GM18505 (cell line): ENCODE measurements around the gene SH3PXD2B.

Source experiments
- ATAC-seq: cut with Tn5 transposase; IDR thresholded peaks from one replicate; pipeline ENCODE4 v1.9.1; 2021; ENCODE audit not compliant: unreplicated experiment
- POLR2A ChIP-seq: IDR thresholded peaks from 4 replicates; pipeline ENCODE4 v1.6.1; 2011; ENCODE audit warnings: borderline replicate concordance; ENCODE audit not compliant: insufficient read depth, insufficient read length; ENCODE audit errors: extremely low read depth

The SH3PXD2B gene

DNA sequence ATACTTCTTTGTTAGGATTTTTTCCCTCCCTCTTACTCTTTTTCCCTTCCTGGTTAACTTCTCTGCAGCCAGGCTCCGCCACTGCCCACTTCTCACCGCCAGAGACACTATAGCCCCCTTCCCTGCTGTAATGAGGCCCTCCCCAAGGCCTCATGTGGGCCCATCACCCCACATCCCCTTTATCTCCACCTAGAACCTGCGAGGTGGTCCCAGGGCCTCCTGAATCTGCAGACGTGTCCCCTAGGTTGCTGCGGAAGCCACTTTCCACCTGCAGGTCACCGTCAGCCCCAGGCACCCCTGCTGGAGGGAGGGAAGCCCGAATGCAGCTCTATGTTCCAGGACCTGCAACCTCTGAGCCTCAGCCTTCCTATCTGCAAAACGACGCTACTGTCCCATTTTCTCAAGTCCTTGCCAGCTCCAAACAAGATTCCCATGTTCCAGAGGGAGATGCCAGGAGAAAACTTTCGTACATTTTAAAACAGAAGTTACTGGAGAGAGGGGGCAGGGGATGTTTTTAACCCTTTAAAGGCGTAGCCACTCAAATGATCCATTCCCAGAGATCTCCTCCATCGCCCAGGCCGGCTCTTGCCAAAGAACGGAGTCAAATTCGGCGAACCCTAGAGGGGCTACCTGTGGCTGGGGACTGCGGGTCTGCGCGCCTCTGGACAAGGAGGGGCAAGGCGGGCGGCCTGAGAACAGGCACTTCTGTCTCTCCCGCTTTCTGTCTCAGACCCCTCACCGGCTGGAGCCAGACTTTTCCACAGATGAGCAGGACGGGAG, 929 bp downstream of the SH3PXD2B start:
- no peak for TF ChIP-seq POLR2A
- no peak for ATAC-seq

DNA sequence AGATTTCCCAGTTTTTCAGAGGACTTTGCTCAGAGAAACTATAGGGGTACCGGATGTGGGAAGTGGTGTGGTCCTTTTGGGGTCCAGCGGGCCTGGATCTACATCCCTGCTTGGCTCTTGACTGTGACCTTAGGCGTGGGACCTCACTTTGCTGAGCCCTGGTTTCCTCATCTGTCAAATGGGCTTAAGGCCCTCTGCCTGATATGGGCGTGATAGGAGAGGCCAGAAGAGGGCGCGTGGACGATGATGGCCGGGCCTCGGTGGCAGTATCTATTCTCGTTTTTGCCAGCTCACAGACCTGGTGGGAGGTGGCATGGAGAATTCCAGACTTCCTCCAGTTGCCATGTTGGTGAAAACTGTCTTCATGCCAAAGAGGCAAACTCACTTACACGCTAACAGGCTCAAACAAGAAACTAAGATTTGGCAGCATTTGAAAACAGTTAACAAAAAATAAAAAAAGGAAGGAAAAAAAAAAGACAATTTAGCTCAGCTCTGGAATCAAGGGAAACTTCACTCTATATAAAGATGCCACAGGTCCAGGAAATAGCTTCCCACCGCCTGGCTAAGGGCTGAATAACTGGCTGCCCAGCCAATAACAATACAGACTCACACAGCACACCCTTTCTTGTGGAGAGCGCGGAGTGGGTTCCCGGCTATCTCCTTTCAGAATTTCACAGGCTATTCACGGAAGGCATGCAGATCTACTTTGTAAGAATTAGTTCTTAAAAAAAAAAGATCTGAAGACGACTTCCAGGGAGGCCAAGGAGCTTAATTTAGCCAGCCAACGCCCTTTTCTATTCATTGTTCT, 1.7 kb downstream of the SH3PXD2B start:
- TF ChIP-seq POLR2A: no peak
- ATAC-seq: no peak

DNA sequence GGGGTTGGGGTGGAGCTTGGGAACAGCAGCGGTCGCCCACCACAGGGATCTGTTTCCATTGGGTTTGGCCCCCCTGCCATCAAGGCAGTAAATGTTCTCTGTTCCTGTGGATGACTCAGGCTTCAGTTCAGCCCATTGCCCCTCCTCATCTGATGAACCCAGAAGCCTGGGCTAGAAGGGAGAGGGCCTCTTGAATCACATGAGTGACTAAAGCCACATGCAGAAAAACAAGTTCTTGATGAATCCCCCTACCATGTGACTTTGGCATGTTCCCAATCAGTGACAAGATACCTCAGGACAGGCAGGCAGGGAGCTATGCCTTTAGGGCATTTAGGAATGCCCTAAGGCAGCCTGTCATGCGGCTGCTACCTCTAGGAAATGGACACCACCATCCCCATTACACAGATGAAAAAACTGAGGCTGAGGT, 2.5 kb downstream of the SH3PXD2B start:
- TF ChIP-seq POLR2A: no peak
- ATAC-seq: no peak

DNA sequence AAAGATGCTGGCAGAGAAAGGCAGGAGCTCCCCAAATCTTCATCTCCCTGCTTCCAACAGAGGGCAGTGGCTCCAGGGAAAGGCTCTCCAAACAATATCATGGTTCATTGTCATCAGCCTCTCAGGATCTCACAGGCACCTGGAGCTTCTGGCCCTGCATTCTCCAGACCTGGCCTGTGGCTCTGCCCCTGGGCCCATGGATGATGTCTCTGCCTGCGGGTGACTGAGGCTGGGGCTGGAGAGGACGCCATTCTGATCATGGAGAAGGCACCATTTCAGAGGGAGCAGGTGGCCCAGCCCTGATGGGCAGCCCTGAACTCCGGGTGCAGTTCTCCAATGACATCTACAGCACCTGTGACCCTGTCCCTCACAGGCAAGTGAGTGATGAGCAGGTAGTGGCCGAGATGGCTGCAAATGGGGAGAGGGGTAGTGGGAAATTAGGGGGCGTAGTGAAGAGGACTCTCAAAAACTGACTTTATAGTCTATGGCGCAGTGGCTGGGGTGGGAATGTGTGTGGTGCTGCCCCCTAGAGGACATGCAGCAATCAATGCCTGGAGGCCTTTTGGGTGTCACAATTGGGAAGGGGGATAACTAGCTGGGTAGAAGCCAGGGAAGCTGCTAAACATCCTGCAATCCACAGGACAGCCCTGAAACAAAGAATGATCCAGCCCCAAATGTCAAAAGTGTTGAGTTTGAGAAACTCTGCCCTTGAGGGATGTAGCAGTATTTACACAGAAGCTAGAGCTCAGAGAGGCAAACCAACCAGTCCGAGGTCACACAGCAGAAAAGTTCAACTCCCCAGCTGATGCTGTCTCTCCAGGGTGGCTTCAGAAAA, 3.2 kb downstream of the SH3PXD2B start:
- ATAC-seq: no peak
- no peak for TF ChIP-seq POLR2A

DNA sequence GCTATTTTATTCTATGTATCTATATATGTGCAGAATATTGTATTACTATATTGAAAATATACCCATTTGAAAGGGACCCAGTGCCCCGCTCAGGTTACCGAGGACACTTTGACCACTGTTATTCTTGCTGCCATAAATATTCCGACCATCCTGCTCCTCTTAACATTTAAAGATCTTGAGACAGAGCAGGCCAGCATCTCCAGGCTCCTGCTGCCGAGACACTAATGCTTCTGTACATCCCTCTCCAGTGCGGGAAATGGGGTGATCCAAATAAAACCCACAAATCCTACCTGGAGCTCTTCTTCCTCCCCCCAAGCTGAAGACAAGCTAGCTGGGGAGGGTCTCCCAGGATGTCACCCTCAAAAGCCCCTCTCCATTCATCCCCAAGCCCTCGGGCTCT, 3.9 kb downstream of the SH3PXD2B start:
- no peak for TF ChIP-seq POLR2A
- no peak for ATAC-seq

DNA sequence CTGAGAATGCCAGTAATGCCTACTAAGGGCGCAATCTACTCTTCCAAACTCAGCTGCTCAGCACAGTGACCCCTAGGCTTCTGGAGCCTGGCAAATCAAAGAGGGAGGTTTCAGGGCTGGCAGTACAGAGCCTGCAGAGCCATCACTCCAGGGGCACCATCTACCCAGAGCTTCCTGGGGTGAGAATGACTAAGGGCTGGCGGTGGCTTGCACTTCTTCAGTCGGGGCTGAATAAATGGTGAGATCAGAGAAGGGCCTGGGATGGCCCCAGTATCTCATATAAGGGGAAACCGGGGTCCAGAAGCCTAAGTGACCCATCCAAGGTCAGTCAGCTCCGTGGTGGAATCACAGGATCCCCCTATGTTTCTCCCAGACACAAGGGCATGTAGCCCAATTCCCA, 5.3 kb downstream of the SH3PXD2B start:
- no peak for TF ChIP-seq POLR2A
- ATAC-seq: no peak

DNA sequence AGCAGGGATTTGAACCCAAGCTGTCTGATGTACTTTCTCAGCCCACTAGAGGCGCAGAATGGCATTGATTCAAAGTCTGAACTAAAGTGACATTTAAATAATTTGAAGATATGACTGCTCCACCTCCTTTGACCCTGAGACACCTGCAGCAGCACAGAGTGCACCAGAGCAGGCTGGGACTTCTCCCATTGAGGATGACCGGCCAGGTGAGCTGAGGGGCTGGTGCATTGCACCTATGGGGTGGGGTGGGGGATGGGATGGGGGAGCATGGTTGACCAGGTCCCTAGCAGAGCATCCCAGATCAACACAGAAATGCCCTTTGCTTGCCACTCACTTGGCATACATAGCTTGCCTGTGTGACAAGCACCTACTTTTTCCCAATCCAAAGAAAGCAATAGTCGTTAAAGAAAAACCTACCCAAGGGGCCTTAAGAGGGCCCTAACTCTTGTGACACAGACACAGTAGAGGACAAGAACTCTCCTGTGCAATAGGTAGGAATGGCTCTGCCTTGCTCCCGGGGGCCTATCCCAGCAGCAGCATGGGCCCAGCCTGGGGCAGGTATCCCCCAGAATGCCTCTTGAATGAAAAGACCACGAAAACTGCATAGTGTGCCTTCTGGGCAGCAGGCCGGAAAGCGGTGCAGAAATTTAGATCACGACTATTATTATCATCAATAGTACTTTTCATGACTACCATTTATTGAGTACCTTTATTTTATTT, 6.5 kb downstream of the SH3PXD2B start:
- ATAC-seq: no peak
- TF ChIP-seq POLR2A: no peak

DNA sequence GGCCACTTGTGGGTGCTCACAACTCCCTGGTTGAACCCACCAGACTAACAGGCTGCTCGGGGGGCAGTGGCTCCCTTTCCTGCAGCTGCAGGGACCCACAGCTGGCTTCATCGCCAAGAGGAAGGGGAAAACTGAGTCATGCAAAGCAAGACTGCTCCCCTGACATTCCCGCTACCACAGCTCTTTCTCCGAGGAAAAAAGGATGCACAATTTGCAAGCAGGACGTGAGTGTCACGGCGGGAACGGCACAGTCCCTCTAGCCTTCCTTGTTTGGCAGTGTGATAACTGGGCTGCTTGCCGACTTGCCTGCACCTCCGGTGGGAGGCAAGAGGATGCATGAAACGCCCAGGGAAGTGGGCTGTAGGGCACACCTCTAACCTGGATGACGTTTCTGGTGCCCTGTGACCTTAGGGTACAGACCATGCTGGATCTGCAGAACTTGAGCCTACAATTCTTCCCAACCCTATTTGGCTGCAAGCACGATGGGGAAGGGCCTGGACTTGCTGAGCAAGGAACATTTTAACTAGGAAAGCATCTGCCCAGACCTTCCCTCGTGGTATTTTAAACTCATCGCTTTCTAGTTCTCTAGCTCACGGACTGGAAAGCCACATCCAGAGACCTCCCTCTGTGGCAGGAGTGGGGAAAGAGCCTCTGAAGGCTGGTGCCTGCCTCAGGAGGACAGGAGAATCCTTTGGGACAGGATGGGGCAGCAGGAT, 7.8 kb downstream of the SH3PXD2B start:
- no peak for ATAC-seq
- no peak for TF ChIP-seq POLR2A

DNA sequence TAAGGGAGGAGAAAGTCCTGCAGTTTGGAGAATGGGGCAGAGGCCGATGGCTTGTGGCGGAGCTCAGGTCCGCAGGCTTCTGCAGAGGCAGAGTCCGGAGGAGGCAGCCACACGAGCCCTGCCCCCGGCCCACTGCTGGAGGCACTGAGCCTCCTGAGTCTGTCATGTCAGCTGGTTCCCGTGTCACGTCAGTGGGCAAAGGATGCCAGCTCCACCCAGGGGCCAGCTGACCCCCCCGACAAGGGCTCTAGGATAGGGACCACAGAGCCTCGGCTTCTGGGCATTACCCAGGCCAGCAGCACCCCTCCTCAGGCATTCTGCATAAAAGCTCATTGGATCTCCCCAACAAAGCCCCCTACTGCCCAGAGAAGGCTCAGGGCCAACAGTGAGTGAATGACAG, 8.5 kb downstream of the SH3PXD2B start:
- TF ChIP-seq POLR2A: no peak
- ATAC-seq: no peak

DNA sequence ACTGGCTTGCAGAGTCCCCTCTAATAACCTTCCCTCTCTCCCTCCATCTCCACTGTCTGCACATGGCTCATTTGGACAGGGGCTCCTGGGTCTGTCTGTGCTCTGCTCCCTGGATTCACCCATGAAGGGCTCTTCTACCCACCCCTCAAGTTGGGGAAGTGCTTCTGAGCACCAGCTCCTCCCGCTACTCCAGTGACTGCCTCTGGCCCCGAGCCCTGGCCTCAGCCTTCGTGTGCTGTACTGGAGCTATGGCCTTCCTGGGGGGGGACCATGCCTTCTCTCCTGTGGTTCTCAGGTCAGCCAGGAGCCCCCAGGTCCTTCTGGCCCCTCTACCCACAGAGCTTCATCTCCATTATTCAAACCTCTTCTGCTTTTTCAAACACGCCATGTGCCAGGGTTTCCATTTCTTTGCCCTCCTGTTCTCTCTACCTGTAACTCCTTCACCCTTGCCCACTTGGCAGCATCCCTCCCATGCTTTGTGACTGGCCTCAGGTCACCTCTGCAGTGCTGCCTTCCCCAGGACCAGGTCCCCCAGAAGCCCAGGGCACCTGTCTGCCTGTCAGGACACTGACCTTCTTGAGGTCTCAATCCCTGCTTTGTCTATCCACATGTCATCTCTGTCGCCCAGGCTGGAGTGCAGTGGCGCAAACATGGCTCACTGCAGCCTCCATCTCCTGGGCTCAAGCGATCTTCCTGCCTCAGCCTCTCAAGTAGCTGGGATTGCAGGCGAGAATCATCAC, 9.5 kb downstream of the SH3PXD2B start:
- no peak for ATAC-seq
- no peak for TF ChIP-seq POLR2A

DNA sequence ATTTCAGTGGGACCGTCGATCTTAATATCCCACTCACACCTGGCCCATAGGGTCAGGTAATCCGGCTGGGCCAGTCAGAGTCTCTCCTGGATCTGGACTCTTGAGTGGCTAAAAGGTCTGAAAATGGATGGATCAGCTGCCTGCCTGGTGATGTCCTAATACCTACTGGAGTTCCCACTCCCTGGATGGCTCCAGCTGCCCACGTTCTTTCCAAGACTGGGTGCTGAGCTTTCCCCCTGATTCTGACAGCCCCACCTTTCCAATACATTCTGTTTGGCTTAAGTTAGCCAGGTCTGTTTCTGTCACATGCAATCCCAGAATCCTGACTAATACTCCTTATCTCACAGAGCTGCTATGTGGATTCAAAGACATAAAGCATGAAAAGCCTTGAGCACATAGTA, 10.2 kb downstream of the SH3PXD2B start:
- no peak for TF ChIP-seq POLR2A
- ATAC-seq: no peak
